ENCODE data around the gene TMEM214. TPM values are rescaled to one million over a fixed set of nuclear protein-coding genes. Genes with fewer than 3 reads are reported as not detected.

TMEM214 gene
- total RNA-seq, 1 donor from 2014 or later: 93.5 TPM

GRCh38 chr2:27021253-27022049 is 11.3 kb upstream of the TMEM214 start:
- no peak overlapping the region for H3K27ac ChIP-seq (ENCODE audit: low read depth, low read length)
- H3K36me3 ChIP-seq (ENCODE audit: insufficient read depth, low read length): no peaks in the 10 kb centered on the region
- no peak overlapping the region for H3K9ac ChIP-seq (ENCODE audit: low read length)
- Mint-ChIP-seq H3K9me3 (ENCODE audit: unreplicated experiment) (no peaks in the 10 kb centered on the region), H3K27me3 (ENCODE audit: low read depth, unreplicated experiment) (peaks cover 4% of the 10 kb centered on the region), H3K27ac (ENCODE audit: unreplicated experiment) (peak overlapping the region; percentile 71), H3K4me3 (ENCODE audit: unreplicated experiment) (peak overlapping the region; percentile 67), H3K36me3 (ENCODE audit: low read depth, unreplicated experiment) (peaks cover 18% of the 10 kb centered on the region), H3K4me1 (ENCODE audit: low read depth, unreplicated experiment) (peaks cover 41% of the 10 kb centered on the region)
- H3K9me3 ChIP-seq (ENCODE audit: insufficient read depth, low read depth, low read length): no peaks in the 10 kb centered on the region
- H3K27me3 ChIP-seq (ENCODE audit: insufficient read depth, low read length): no peaks in the 10 kb centered on the region
- FAIRE-seq (no peak), DNase-seq (ENCODE audit: low read depth) (peak; percentile 49)
- peaks cover 11% of the 10 kb centered on the region for H3K4me1 ChIP-seq (ENCODE audit: insufficient read depth, low read length)
- no peak overlapping the region for H3K4me2 ChIP-seq (ENCODE audit: low read length)
- H3K79me2 ChIP-seq (ENCODE audit: insufficient read depth, low read length): no peaks in the 10 kb centered on the region
- H2AFZ ChIP-seq (ENCODE audit: low read depth, low read length): no peak overlapping the region
- no peak for TF ChIP-seq CTCF (IDR thresholded peaks at IDR 0.05; ENCODE audit: insufficient read depth, low read depth, low read length)
- no peak for TF ChIP-seq EZH2 (IDR thresholded peaks at IDR 0.05; ENCODE audit: insufficient read depth, low read length)
- H4K20me1 ChIP-seq (ENCODE audit: insufficient read depth, low read length): peaks cover 56% of the 10 kb centered on the region
- no peak overlapping the region for H3K4me3 ChIP-seq (ENCODE audit: insufficient read depth, low read depth, low read length)

GRCh38 chr2:27023740-27024139 is 9.0 kb upstream of the TMEM214 start:
- Mint-ChIP-seq H3K4me1 (ENCODE audit: low read depth, unreplicated experiment) (peaks cover 34% of the 10 kb centered on the region), H3K9me3 (ENCODE audit: unreplicated experiment) (no peaks in the 10 kb centered on the region), H3K4me3 (ENCODE audit: unreplicated experiment) (no peak overlapping the region), H3K36me3 (ENCODE audit: low read depth, unreplicated experiment) (peaks cover 22% of the 10 kb centered on the region), H3K27ac (ENCODE audit: unreplicated experiment) (no peak overlapping the region), H3K27me3 (ENCODE audit: low read depth, unreplicated experiment) (no peaks in the 10 kb centered on the region)
- Histone ChIP-seq H3K4me3 (ENCODE audit: insufficient read depth, low read depth, low read length) (no peak overlapping the region), H4K20me1 (ENCODE audit: insufficient read depth, low read length) (peaks cover 72% of the 10 kb centered on the region), H2AFZ (ENCODE audit: low read depth, low read length) (no peak overlapping the region), H3K9ac (ENCODE audit: low read length) (no peak overlapping the region), H3K4me1 (ENCODE audit: insufficient read depth, low read length) (peaks cover 8% of the 10 kb centered on the region), H3K9me3 (ENCODE audit: insufficient read depth, low read depth, low read length) (no peaks in the 10 kb centered on the region), H3K36me3 (ENCODE audit: insufficient read depth, low read length) (no peaks in the 10 kb centered on the region), H3K4me2 (ENCODE audit: low read length) (no peak overlapping the region), H3K27me3 (ENCODE audit: insufficient read depth, low read length) (no peaks in the 10 kb centered on the region), H3K79me2 (ENCODE audit: insufficient read depth, low read length) (peaks cover 18% of the 10 kb centered on the region), H3K27ac (ENCODE audit: low read depth, low read length) (no peak overlapping the region)
- TF ChIP-seq EZH2 (IDR thresholded peaks at IDR 0.05; ENCODE audit: insufficient read depth, low read length): no peak
- no peak for TF ChIP-seq CTCF (IDR thresholded peaks at IDR 0.05; ENCODE audit: insufficient read depth, low read depth, low read length)
- FAIRE-seq: no peak
- no peak for DNase-seq (ENCODE audit: low read depth)

- Mint-ChIP-seq H3K27me3 (ENCODE audit: low read depth, unreplicated experiment) (no peaks in the 10 kb centered on the region), H3K4me1 (ENCODE audit: low read depth, unreplicated experiment) (peaks cover 34% of the 10 kb centered on the region), H3K4me3 (ENCODE audit: unreplicated experiment) (no peak overlapping the region), H3K9me3 (ENCODE audit: unreplicated experiment) (no peaks in the 10 kb centered on the region), H3K27ac (ENCODE audit: unreplicated experiment) (no peak overlapping the region), H3K36me3 (ENCODE audit: low read depth, unreplicated experiment) (peaks cover 25% of the 10 kb centered on the region)
- DNase-seq (ENCODE audit: low read depth): no peak
- H3K36me3 ChIP-seq (ENCODE audit: insufficient read depth, low read length): no peaks in the 10 kb centered on the region
- FAIRE-seq: no peak
- H3K27me3 ChIP-seq (ENCODE audit: insufficient read depth, low read length): no peaks in the 10 kb centered on the region
- peaks cover 22% of the 10 kb centered on the region for H3K79me2 ChIP-seq (ENCODE audit: insufficient read depth, low read length)
- H3K4me3 ChIP-seq (ENCODE audit: insufficient read depth, low read depth, low read length): no peak overlapping the region
- H3K27ac ChIP-seq (ENCODE audit: low read depth, low read length): no peak overlapping the region
- peaks cover 9% of the 10 kb centered on the region for H3K4me1 ChIP-seq (ENCODE audit: insufficient read depth, low read length)
- no peak overlapping the region for H3K9ac ChIP-seq (ENCODE audit: low read length)
- no peak overlapping the region for H3K4me2 ChIP-seq (ENCODE audit: low read length)
- H2AFZ ChIP-seq (ENCODE audit: low read depth, low read length): no peak overlapping the region
- TF ChIP-seq EZH2 (IDR thresholded peaks at IDR 0.05; ENCODE audit: insufficient read depth, low read length) (no peak), CTCF (IDR thresholded peaks at IDR 0.05; ENCODE audit: insufficient read depth, low read depth, low read length) (no peak)
- H4K20me1 ChIP-seq (ENCODE audit: insufficient read depth, low read length): peaks cover 76% of the 10 kb centered on the region
- no peaks in the 10 kb centered on the region for H3K9me3 ChIP-seq (ENCODE audit: insufficient read depth, low read depth, low read length)
These were observed 8.6 kb upstream of the TMEM214 start for GRCh38 chr2:27024188-27024587.
